Breast epithelium (tissue), 3 donors: ENCODE data around the gene POLD1.

Experiments
- POLR2A ChIP-seq: fragments of 450-650 bp; IDR thresholded peaks from one replicate; pipeline ENCODE4 v1.6.1; 2016; ENCODE audit warnings: antibody characterized with exemption, mild to moderate bottlenecking, moderate library complexity
- POLR2AphosphoS5 ChIP-seq, 3 donors: sonication (generic); formaldehyde crosslinking; IDR thresholded peaks; one replicate each; pipeline ENCODE4 v1.6.1; 2017; ENCODE audit warnings: antibody characterized with exemption in 3 of 3
- TF ChIP-seq, protein P1 (sequence below), 3 donors: fragments of 450-650 bp; IDR thresholded peaks; one replicate each; pipeline ENCODE4 v1.5.1; 2016 to 2017; ENCODE audit warnings: antibody characterized with exemption in 3 of 3, mild to moderate bottlenecking in 3 of 3, moderate library complexity in 3 of 3

- TF ChIP-seq, protein P1, sequence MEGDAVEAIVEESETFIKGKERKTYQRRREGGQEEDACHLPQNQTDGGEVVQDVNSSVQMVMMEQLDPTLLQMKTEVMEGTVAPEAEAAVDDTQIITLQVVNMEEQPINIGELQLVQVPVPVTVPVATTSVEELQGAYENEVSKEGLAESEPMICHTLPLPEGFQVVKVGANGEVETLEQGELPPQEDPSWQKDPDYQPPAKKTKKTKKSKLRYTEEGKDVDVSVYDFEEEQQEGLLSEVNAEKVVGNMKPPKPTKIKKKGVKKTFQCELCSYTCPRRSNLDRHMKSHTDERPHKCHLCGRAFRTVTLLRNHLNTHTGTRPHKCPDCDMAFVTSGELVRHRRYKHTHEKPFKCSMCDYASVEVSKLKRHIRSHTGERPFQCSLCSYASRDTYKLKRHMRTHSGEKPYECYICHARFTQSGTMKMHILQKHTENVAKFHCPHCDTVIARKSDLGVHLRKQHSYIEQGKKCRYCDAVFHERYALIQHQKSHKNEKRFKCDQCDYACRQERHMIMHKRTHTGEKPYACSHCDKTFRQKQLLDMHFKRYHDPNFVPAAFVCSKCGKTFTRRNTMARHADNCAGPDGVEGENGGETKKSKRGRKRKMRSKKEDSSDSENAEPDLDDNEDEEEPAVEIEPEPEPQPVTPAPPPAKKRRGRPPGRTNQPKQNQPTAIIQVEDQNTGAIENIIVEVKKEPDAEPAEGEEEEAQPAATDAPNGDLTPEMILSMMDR (IDR thresholded peaks at IDR 0.05), result no peak
- TF ChIP-seq POLR2A (no peak), POLR2AphosphoS5 (IDR thresholded peaks at IDR 0.05) (no peak)
Observed at GRCh38 chr19:50334741-50335421, 49.3 kb upstream of the POLD1 start.
